Liver (tissue), 9 donors: ENCODE measurements around the gene PANK1. TPM values are rescaled to one million over a fixed set of nuclear protein-coding genes. Genes with fewer than 3 reads are reported as not detected.

Source experiments
- DNase-seq: peaks from one replicate; pipeline ENCODE4 v3.0.0-alpha.2; 2017; ENCODE audit warnings: low spot score
- H3K27ac ChIP-seq, 2 donors: one replicate each; pipeline ENCODE4 v1.7.0; 2013; ENCODE audit warnings: inconsistent platforms in 2 of 2, low read length in 2 of 2, control low read depth in 1 of 2, low read depth in 1 of 2, mild to moderate bottlenecking in 1 of 2
- H3K27me3 ChIP-seq, 4 donors: one replicate each; pipeline versions ENCODE4 v1.6.1 to v1.7.0; 2013; ENCODE audit warnings: low read length in 3 of 4, inconsistent platforms in 1 of 4, mild to moderate bottlenecking in 1 of 4, moderate library complexity in 1 of 4; ENCODE audit not compliant: control insufficient read depth in 4 of 4, insufficient read depth in 4 of 4
- H3K36me3 ChIP-seq, 4 donors: one replicate each; pipeline versions ENCODE4 v1.6.1 to v1.7.0; 2013; ENCODE audit warnings: low read length in 3 of 4, mild to moderate bottlenecking in 3 of 4, low read depth in 1 of 4, moderate library complexity in 1 of 4; ENCODE audit not compliant: control insufficient read depth in 4 of 4, insufficient read depth in 3 of 4
- H3K4me1 ChIP-seq, 4 donors: one replicate each; pipeline versions ENCODE4 v1.6.1 to v1.7.0; 2013; ENCODE audit warnings: low read length in 3 of 4, mild to moderate bottlenecking in 3 of 4, moderate library complexity in 1 of 4; ENCODE audit not compliant: control insufficient read depth in 4 of 4, insufficient read depth in 4 of 4
- H3K4me3 ChIP-seq, 3 donors: one replicate each; pipeline versions ENCODE4 v1.6.1 to v1.7.0; 2013; ENCODE audit warnings: low read length in 3 of 3, control low read depth in 1 of 3, low read depth in 1 of 3, mild to moderate bottlenecking in 1 of 3
- H3K9ac ChIP-seq, 2 donors: one replicate each; pipeline ENCODE4 v1.7.0; 2013; ENCODE audit warnings: low read length in 2 of 2, mild to moderate bottlenecking in 2 of 2, moderate library complexity in 2 of 2, control low read depth in 1 of 2, low read depth in 1 of 2
- H3K9me3 ChIP-seq, 4 donors: one replicate each; pipeline versions ENCODE4 v1.6.1 to v1.7.0; 2013; ENCODE audit warnings: low read length in 3 of 4; ENCODE audit not compliant: control insufficient read depth in 4 of 4
- FOXA1 ChIP-seq: IDR thresholded peaks from 2 replicates; pipeline ENCODE4 v1.6.1; 2016; ENCODE audit warnings: antibody characterized with exemption
- FOXA2 ChIP-seq: IDR thresholded peaks from 2 replicates; pipeline ENCODE4 v1.6.1; 2016; ENCODE audit warnings: antibody characterized with exemption
- GABPA ChIP-seq, 2 donors: IDR thresholded peaks in 1 of 2; conservative IDR thresholded peaks in 1 of 2; 2 replicates each; pipeline ENCODE4 v1.6.1; 2016; ENCODE audit warnings: antibody characterized with exemption in 2 of 2, mild to moderate bottlenecking in 1 of 2, moderate library complexity in 1 of 2
- HNF4A ChIP-seq, 2 donors: conservative IDR thresholded peaks; 2 replicates each; pipeline ENCODE4 v1.6.1; 2016; ENCODE audit warnings: antibody characterized with exemption in 2 of 2, mild to moderate bottlenecking in 2 of 2
- HNF4G ChIP-seq: IDR thresholded peaks from 2 replicates; pipeline ENCODE4 v1.6.1; 2016; ENCODE audit warnings: antibody characterized with exemption
- JUND ChIP-seq, 2 donors: IDR thresholded peaks; 2 replicates each; pipeline ENCODE4 v1.6.1; 2016; ENCODE audit warnings: antibody characterized with exemption in 2 of 2
- RAD21 ChIP-seq, 2 donors: IDR thresholded peaks; 2 replicates each; pipeline ENCODE4 v1.6.1; 2016; ENCODE audit warnings: antibody characterized with exemption in 2 of 2, mild to moderate bottlenecking in 2 of 2
- RXRA ChIP-seq, 2 donors: IDR thresholded peaks; 2 replicates each; pipeline ENCODE4 v1.6.1; 2017 to 2018; ENCODE audit warnings: antibody characterized with exemption in 2 of 2, mild to moderate bottlenecking in 1 of 2
- SP1 ChIP-seq: IDR thresholded peaks from 2 replicates; pipeline ENCODE4 v1.6.1; 2018; ENCODE audit warnings: antibody characterized with exemption, mild to moderate bottlenecking
- TAF1 ChIP-seq: conservative IDR thresholded peaks from 2 replicates; pipeline ENCODE4 v1.6.1; 2016; ENCODE audit warnings: antibody characterized with exemption, mild to moderate bottlenecking
- YY1 ChIP-seq: IDR thresholded peaks from 2 replicates; pipeline ENCODE4 v1.6.1; 2016; ENCODE audit warnings: antibody characterized with exemption, mild to moderate bottlenecking
- WGBS: extraction: QIAGEN DNeasy Blood & Tissue Kit; methylation state at CpG from one replicate; pipeline ENCODE4 v1.1.7; 2013; 5-methylcytosine and 5-hydroxymethylcytosine counted together
- polyA plus RNA-seq, 2 donors: library from polyadenylated mRNA; stranded (reverse) in 1 of 2; unstranded in 1 of 2; fragments of 200-250 nt in 1 of 2; fragments of >200 nt in 1 of 2; fragmentation: Nextera tagmentation in 1 of 2; extraction: Ambion mirVana in 1 of 2; gene quantifications; one replicate each; pipeline versions ENCODE4 v1.2.1 to v1.2.3, GENCODE V29; 2013 to 2015
- total RNA-seq, 2 donors: library from RNA; depleted of rRNA; stranded (reverse); fragments of >200 nt; gene quantifications; one replicate each; pipeline ENCODE4 v1.2.3, GENCODE V29; 2014
- TF ChIP-seq, protein P1 (sequence below): IDR thresholded peaks from 2 replicates; pipeline ENCODE4 v1.6.1; 2016; ENCODE audit warnings: antibody characterized with exemption
- TF ChIP-seq, protein P2 (sequence below): IDR thresholded peaks from 2 replicates; pipeline ENCODE4 v1.6.1; 2016; ENCODE audit warnings: antibody characterized with exemption
- TF ChIP-seq, protein P3 (sequence below): fragments of 150-350 bp; IDR thresholded peaks from 2 replicates; pipeline ENCODE4 v1.5.1; 2017; ENCODE audit warnings: improper control_type of control experiment, low read depth, low read length; ENCODE audit not compliant: missing input control
- TF ChIP-seq, protein P4 (sequence below): IDR thresholded peaks from 2 replicates; pipeline ENCODE4 v1.6.1; 2016; ENCODE audit warnings: antibody characterized with exemption, mild to moderate bottlenecking
- donor health status: healthy.
- donor health status: healthy.
- donor health status: healthy.
- donor health status: healthy.
- donor health status: healthy.

The PANK1 gene
- total and polyA plus RNA-seq, 4 donors = 30.0 to 105 (median 44.7) TPM

DNA sequence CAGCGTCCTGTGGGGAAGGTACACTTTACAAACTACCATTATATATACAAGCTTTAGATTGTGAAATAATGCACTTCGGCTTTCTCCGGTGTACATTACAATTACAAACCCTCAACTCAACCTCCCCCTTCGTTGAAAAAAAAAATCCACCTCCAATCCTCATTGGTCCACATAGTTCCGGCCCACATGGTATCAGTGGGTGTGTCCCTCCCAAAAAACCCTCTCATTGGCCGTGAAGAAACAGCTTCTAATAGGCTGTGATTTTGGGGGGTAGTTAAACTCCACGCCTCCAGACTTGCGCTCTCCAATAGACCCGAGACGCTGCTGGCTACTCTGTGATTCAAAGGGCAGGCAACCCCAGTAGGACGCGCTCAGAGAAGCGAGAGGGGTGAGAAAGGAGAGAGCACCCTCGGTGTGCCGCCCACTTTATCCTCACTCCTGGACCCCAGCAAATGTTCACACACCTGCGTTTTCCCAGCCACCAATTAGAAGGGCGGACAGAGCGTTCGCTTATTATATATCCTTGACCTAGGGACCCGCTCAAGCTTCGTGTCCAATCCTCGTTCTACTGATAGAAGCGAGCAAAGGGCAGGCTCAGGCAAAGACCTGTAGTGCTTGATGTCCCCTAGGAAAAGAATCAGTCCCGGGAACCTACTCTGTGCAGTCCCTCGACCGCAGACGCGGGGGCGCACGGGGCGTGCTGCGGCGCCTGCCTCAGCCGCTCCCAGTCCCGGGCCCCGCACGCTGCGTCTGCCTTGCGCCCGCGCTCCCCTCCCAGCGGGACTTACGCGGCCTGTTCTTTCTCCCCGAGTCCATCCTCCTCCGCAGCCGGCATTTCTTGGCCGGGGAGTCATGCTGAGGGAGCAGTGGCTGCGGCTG is 991 bp downstream of the PANK1 start (continued):
- TF ChIP-seq, protein P1, sequence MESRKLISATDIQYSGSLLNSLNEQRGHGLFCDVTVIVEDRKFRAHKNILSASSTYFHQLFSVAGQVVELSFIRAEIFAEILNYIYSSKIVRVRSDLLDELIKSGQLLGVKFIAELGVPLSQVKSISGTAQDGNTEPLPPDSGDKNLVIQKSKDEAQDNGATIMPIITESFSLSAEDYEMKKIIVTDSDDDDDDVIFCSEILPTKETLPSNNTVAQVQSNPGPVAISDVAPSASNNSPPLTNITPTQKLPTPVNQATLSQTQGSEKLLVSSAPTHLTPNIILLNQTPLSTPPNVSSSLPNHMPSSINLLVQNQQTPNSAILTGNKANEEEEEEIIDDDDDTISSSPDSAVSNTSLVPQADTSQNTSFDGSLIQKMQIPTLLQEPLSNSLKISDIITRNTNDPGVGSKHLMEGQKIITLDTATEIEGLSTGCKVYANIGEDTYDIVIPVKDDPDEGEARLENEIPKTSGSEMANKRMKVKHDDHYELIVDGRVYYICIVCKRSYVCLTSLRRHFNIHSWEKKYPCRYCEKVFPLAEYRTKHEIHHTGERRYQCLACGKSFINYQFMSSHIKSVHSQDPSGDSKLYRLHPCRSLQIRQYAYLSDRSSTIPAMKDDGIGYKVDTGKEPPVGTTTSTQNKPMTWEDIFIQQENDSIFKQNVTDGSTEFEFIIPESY = peak; percentile 73
- TF ChIP-seq FOXA2 (peak; percentile 65), FOXA1 (peak; percentile 69), RXRA (IDR thresholded peaks at IDR 0.05) (peak; percentile 67 to 73), GABPA (IDR thresholded peaks at IDR 0.05 in 1 of 2, conservative IDR thresholded peaks at IDR 0.05 in 1 of 2) (no peak)
- TF ChIP-seq, protein P2, sequence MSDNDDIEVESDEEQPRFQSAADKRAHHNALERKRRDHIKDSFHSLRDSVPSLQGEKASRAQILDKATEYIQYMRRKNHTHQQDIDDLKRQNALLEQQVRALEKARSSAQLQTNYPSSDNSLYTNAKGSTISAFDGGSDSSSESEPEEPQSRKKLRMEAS = peak; percentile 76

DNA sequence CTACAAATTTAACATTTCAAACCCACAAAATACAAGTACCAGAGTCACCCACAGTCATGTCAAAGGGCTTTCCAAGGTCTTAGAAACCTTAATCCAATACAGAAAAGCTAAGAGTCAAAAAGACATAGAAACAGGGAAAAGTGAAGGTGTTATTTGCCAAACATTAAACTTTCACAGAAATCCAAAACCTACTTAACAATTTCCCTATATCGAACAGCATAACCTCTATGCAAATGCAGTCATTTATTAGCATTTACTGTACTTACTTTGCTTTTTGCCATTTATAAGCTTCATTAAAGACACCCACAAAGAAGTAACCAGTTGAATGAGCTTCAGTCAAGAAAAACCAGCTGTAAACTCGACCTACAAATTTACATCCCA is 1.6 kb downstream of the PANK1 start:
- Histone ChIP-seq H3K36me3 (peaks cover 0 to 4% (median 0%) of the 10 kb centered on the region in 4 donors), H3K27ac (peak overlapping the region; percentile 76 to 90), H3K4me1 (peaks cover 0 to 55% (median 25%) of the 10 kb centered on the region in 4 donors), H3K9me3 (no peaks in the 10 kb centered on the region), H3K4me3 (peak overlapping the region; percentile 82 to 86 (median 85)), H3K9ac (peak overlapping the region; percentile 75 to 95), H3K27me3 (no peaks in the 10 kb centered on the region)
- no peak for DNase-seq
- TF ChIP-seq RXRA (IDR thresholded peaks at IDR 0.05) (no peak), FOXA1 (no peak), HNF4G (no peak), YY1 (no peak), GABPA (IDR thresholded peaks at IDR 0.05 in 1 of 2, conservative IDR thresholded peaks at IDR 0.05 in 1 of 2) (no peak), TAF1 (no peak), JUND (IDR thresholded peaks at IDR 0.05) (no peak), HNF4A (conservative IDR thresholded peaks at IDR 0.05) (no peak)
- TF ChIP-seq, protein P2 = no peak
- 1% methylated on average over 2 of the region's 2 CpGs for WGBS

DNA sequence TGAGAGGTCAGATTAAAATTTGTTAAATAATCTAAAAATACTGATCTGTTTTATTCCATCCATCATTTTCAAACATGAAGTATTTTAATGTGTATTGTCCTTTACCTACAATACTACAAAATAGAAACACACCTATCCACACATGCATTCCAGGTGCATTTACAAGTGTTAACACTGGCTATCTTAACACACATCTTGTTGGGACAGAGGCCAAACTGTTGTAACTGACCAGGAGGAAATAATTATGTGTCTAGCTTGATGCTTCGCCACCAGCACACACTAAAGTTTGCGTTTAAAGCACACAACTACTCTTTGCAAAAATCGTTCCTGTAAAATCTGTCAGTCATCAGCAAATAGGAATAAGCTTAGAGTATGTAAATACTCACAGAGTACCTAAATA is 2.8 kb downstream of the PANK1 start:
- no peak for DNase-seq
- no peak for TF ChIP-seq GABPA (IDR thresholded peaks at IDR 0.05 in 1 of 2, conservative IDR thresholded peaks at IDR 0.05 in 1 of 2)
- TF ChIP-seq YY1 = peak; percentile 13
- peak; percentile 18 to 35 for TF ChIP-seq RAD21 (IDR thresholded peaks at IDR 0.05)
- TF ChIP-seq TAF1 = no peak
- TF ChIP-seq, protein P3, sequence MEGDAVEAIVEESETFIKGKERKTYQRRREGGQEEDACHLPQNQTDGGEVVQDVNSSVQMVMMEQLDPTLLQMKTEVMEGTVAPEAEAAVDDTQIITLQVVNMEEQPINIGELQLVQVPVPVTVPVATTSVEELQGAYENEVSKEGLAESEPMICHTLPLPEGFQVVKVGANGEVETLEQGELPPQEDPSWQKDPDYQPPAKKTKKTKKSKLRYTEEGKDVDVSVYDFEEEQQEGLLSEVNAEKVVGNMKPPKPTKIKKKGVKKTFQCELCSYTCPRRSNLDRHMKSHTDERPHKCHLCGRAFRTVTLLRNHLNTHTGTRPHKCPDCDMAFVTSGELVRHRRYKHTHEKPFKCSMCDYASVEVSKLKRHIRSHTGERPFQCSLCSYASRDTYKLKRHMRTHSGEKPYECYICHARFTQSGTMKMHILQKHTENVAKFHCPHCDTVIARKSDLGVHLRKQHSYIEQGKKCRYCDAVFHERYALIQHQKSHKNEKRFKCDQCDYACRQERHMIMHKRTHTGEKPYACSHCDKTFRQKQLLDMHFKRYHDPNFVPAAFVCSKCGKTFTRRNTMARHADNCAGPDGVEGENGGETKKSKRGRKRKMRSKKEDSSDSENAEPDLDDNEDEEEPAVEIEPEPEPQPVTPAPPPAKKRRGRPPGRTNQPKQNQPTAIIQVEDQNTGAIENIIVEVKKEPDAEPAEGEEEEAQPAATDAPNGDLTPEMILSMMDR = no peak
- TF ChIP-seq, protein P4, sequence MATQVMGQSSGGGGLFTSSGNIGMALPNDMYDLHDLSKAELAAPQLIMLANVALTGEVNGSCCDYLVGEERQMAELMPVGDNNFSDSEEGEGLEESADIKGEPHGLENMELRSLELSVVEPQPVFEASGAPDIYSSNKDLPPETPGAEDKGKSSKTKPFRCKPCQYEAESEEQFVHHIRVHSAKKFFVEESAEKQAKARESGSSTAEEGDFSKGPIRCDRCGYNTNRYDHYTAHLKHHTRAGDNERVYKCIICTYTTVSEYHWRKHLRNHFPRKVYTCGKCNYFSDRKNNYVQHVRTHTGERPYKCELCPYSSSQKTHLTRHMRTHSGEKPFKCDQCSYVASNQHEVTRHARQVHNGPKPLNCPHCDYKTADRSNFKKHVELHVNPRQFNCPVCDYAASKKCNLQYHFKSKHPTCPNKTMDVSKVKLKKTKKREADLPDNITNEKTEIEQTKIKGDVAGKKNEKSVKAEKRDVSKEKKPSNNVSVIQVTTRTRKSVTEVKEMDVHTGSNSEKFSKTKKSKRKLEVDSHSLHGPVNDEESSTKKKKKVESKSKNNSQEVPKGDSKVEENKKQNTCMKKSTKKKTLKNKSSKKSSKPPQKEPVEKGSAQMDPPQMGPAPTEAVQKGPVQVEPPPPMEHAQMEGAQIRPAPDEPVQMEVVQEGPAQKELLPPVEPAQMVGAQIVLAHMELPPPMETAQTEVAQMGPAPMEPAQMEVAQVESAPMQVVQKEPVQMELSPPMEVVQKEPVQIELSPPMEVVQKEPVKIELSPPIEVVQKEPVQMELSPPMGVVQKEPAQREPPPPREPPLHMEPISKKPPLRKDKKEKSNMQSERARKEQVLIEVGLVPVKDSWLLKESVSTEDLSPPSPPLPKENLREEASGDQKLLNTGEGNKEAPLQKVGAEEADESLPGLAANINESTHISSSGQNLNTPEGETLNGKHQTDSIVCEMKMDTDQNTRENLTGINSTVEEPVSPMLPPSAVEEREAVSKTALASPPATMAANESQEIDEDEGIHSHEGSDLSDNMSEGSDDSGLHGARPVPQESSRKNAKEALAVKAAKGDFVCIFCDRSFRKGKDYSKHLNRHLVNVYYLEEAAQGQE = no peak
- no peak for TF ChIP-seq JUND (IDR thresholded peaks at IDR 0.05)
- TF ChIP-seq FOXA1 = no peak
- peak in 1 of 2 donors; percentile 13 for TF ChIP-seq RXRA (IDR thresholded peaks at IDR 0.05)
- TF ChIP-seq, protein P1 = no peak
- TF ChIP-seq HNF4A (conservative IDR thresholded peaks at IDR 0.05) = no peak
- no peak for TF ChIP-seq SP1
- Histone ChIP-seq H3K27me3 (no peaks in the 10 kb centered on the region), H3K4me1 (peaks cover 0 to 59% (median 27%) of the 10 kb centered on the region in 4 donors), H3K4me3 (peak overlapping the region; percentile 82 to 86 (median 85)), H3K36me3 (peaks cover 0 to 7% (median 0%) of the 10 kb centered on the region in 4 donors), H3K9ac (peak overlapping the region; percentile 75 to 95), H3K27ac (peak overlapping the region; percentile 33 to 74), H3K9me3 (no peaks in the 10 kb centered on the region)
- 24% methylated on average over 3 of the region's 3 CpGs for WGBS
